Left ventricle myocardium inferior (tissue), 1 donor: ENCODE data around the gene ZMYND11. TPM values are rescaled to one million over a fixed set of nuclear protein-coding genes. Genes with fewer than 3 reads are reported as not detected.

Experiments
- DNase-seq: peaks from one replicate; pipeline ENCODE4 v3.0.0-alpha.2; 2020
- H3K27ac ChIP-seq: fragments of 200-600 bp; replicated peaks from 2 replicates; pipeline ENCODE4 v1.8.0; 2021
- H3K27me3 ChIP-seq: fragments of 200-600 bp; 2 replicates; pipeline ENCODE4 v1.8.0; 2021; ENCODE audit warnings: low read depth
- H3K36me3 ChIP-seq: fragments of 200-600 bp; 2 replicates; pipeline ENCODE4 v1.8.0; 2021
- H3K4me1 ChIP-seq: fragments of 200-600 bp; 2 replicates; pipeline ENCODE4 v1.8.0; 2021
- H3K4me3 ChIP-seq: fragments of 200-600 bp; 2 replicates; pipeline ENCODE4 v1.8.0; 2021; ENCODE audit warnings: mild to moderate bottlenecking, moderate library complexity
- H3K9me3 ChIP-seq: fragments of 200-600 bp; replicated peaks from 2 replicates; pipeline ENCODE4 v1.8.0; 2021
- CTCF ChIP-seq: fragments of 200-600 bp; IDR thresholded peaks from 2 replicates; pipeline ENCODE4 v1.8.0; 2021; ENCODE audit warnings: antibody characterized with exemption, mild to moderate bottlenecking, borderline replicate concordance
- intact Hi-C: fragments of 100-400 bp; cut with micrococcal nuclease; formaldehyde crosslinking; loops from one replicate; pipeline ENCODE4 v1.11.0; 2022
- total RNA-seq: library from RNA; stranded (reverse); fragmentation: NEBNext Ultra II Directional; extraction: Animal tissue kit (Norgen Biotek cat#: 25700); gene quantifications from one replicate; pipeline ENCODE4 v1.2.1, GENCODE V29; 2021
- donor health status: DM: no; HTN: yes; CAD: no; lungs with severe emphysema.

The ZMYND11 gene
- total RNA-seq, 1 donor from 2014 or later = 79.6 TPM

GRCh38 chr10:95356-96115 is 39.7 kb upstream of the ZMYND11 start:
- no peak for DNase-seq
- TF ChIP-seq CTCF = no peak
- H3K9me3 ChIP-seq = peaks cover 33% of the 10 kb centered on the region
- intact Hi-C loops = no loop called here
- H3K4me3 ChIP-seq = no peak overlapping the region
- H3K4me1 ChIP-seq = no peaks in the 10 kb centered on the region
- no peak overlapping the region for H3K27ac ChIP-seq
- no peaks in the 10 kb centered on the region for H3K36me3 ChIP-seq
- no peaks in the 10 kb centered on the region for H3K27me3 ChIP-seq

GRCh38 chr10:96466-96865 is 38.8 kb upstream of the ZMYND11 start:
- Histone ChIP-seq H3K9me3 (peaks cover 33% of the 10 kb centered on the region), H3K36me3 (no peaks in the 10 kb centered on the region), H3K27ac (no peak overlapping the region), H3K27me3 (peaks cover 6% of the 10 kb centered on the region), H3K4me1 (no peaks in the 10 kb centered on the region), H3K4me3 (no peak overlapping the region)
- intact Hi-C loops = no loop called here
- TF ChIP-seq CTCF = no peak
- DNase-seq = no peak

- Histone ChIP-seq H3K4me3 (no peak overlapping the region), H3K9me3 (no peaks in the 10 kb centered on the region), H3K4me1 (no peaks in the 10 kb centered on the region), H3K27ac (no peak overlapping the region), H3K36me3 (no peaks in the 10 kb centered on the region), H3K27me3 (peaks cover 15% of the 10 kb centered on the region)
- no peak for TF ChIP-seq CTCF
- DNase-seq = no peak
- intact Hi-C loops = no loop called here
Observed at GRCh38 chr10:104416-104815, 30.8 kb upstream of the ZMYND11 start.

GRCh38 chr10:104862-105565 is 30.2 kb upstream of the ZMYND11 start:
- no peak for DNase-seq
- H3K27ac ChIP-seq = no peak overlapping the region
- H3K4me3 ChIP-seq = no peak overlapping the region
- TF ChIP-seq CTCF = no peak
- no peaks in the 10 kb centered on the region for H3K4me1 ChIP-seq
- H3K36me3 ChIP-seq = no peaks in the 10 kb centered on the region
- H3K27me3 ChIP-seq = peaks cover 15% of the 10 kb centered on the region
- no peaks in the 10 kb centered on the region for H3K9me3 ChIP-seq
- intact Hi-C loops = no loop called here

- Histone ChIP-seq H3K9me3 (no peaks in the 10 kb centered on the region), H3K27me3 (peaks cover 15% of the 10 kb centered on the region), H3K27ac (no peak overlapping the region), H3K4me1 (no peaks in the 10 kb centered on the region), H3K36me3 (no peaks in the 10 kb centered on the region), H3K4me3 (no peak overlapping the region)
- DNase-seq = no peak
- intact Hi-C loops = no loop called here
- no peak for TF ChIP-seq CTCF
Observed at GRCh38 chr10:105806-106205, 29.4 kb upstream of the ZMYND11 start.
